Lower lobe of right lung (tissue), 2 donors: ENCODE measurements around the gene ARHGAP32. TPM values are rescaled to one million over a fixed set of nuclear protein-coding genes. Genes with fewer than 3 reads are reported as not detected.

Experiments
- ATAC-seq, 2 donors: fragments of 200-7000 bp; cut with Tn5 transposase; one replicate each; pipeline ENCODE4 v1.9.1; 2020 to 2022; ENCODE audit warnings: mild to moderate bottlenecking in 2 of 2, moderate library complexity in 2 of 2
- DNase-seq: peaks from one replicate; pipeline ENCODE4 v3.0.0-alpha.2; 2020
- H3K27ac ChIP-seq: fragments of 200-600 bp; one replicate; pipeline ENCODE4 v1.8.0; 2022
- H3K27me3 ChIP-seq: fragments of 200-600 bp; one replicate; pipeline ENCODE4 v1.8.0; 2022; ENCODE audit warnings: low read depth
- H3K36me3 ChIP-seq: fragments of 200-600 bp; one replicate; pipeline ENCODE4 v1.8.0; 2022; ENCODE audit warnings: mild to moderate bottlenecking
- H3K4me1 ChIP-seq: fragments of 200-600 bp; one replicate; pipeline ENCODE4 v1.8.0; 2022
- H3K4me3 ChIP-seq: fragments of 200-600 bp; one replicate; pipeline ENCODE4 v1.8.0; 2022; ENCODE audit warnings: mild to moderate bottlenecking
- H3K9me3 ChIP-seq: fragments of 200-600 bp; one replicate; pipeline ENCODE4 v1.8.0; 2022
- CTCF ChIP-seq: fragments of 200-600 bp; IDR thresholded peaks from one replicate; pipeline ENCODE4 v1.8.0; 2022; ENCODE audit warnings: antibody characterized with exemption, mild to moderate bottlenecking
- intact Hi-C: fragments of 100-400 bp; cut with DNase I; formaldehyde crosslinking; loops from one replicate; pipeline ENCODE4 v1.11.0; 2022
- total RNA-seq: library from RNA; stranded (reverse); fragmentation: NEBNext Ultra II Directional; extraction: Animal tissue kit (Norgen Biotek cat#: 25700); gene quantifications from one replicate; pipeline ENCODE4 v1.2.1, GENCODE V29; 2021
- donor health status: DM: no; HTN: yes; CAD: no; lungs with severe emphysema.

The ARHGAP32 gene
- total RNA-seq, 1 donor from 2014 or later, result 27.9 TPM

- no peaks in the 10 kb centered on the region for H3K36me3 ChIP-seq
- no peak for ATAC-seq
- no peaks in the 10 kb centered on the region for H3K4me1 ChIP-seq
- intact Hi-C loops, result no loop called here
- no peak for TF ChIP-seq CTCF
- no peak for DNase-seq
- H3K4me3 ChIP-seq, result no peak overlapping the region
- H3K27me3 ChIP-seq, result no peaks in the 10 kb centered on the region
- no peak overlapping the region for H3K27ac ChIP-seq
- H3K9me3 ChIP-seq, result no peaks in the 10 kb centered on the region
Measured at GRCh38 chr11:128926437-128927107, 265.6 kb downstream of the ARHGAP32 start.

- no peak for TF ChIP-seq CTCF
- Histone ChIP-seq H3K36me3 (no peaks in the 10 kb centered on the region), H3K4me1 (no peaks in the 10 kb centered on the region), H3K27me3 (no peaks in the 10 kb centered on the region), H3K27ac (no peak overlapping the region), H3K9me3 (no peaks in the 10 kb centered on the region), H3K4me3 (no peak overlapping the region)
- ATAC-seq (no peak), DNase-seq (no peak)
- intact Hi-C loops, result no loop called here
Measured at GRCh38 chr11:128926000-128926399, 266.1 kb downstream of the ARHGAP32 start.

GRCh38 chr11:128925250-128925600 is 266.9 kb downstream of the ARHGAP32 start:
- no peak for TF ChIP-seq CTCF
- ATAC-seq (no peak), DNase-seq (no peak)
- no peak overlapping the region for H3K27ac ChIP-seq
- H3K4me1 ChIP-seq, result no peaks in the 10 kb centered on the region
- intact Hi-C loops, result no loop called here
- no peaks in the 10 kb centered on the region for H3K9me3 ChIP-seq
- no peaks in the 10 kb centered on the region for H3K27me3 ChIP-seq
- H3K4me3 ChIP-seq, result no peak overlapping the region
- H3K36me3 ChIP-seq, result no peaks in the 10 kb centered on the region

- no peak for TF ChIP-seq CTCF
- Histone ChIP-seq H3K9me3 (no peaks in the 10 kb centered on the region), H3K4me3 (no peak overlapping the region), H3K27me3 (no peaks in the 10 kb centered on the region), H3K4me1 (no peaks in the 10 kb centered on the region), H3K27ac (no peak overlapping the region), H3K36me3 (no peaks in the 10 kb centered on the region)
- intact Hi-C loops, result no loop called here
- no peak for ATAC-seq
- no peak for DNase-seq
Measured at GRCh38 chr11:128924510-128925249, 267.4 kb downstream of the ARHGAP32 start.

- Histone ChIP-seq H3K27ac (no peak overlapping the region), H3K27me3 (no peaks in the 10 kb centered on the region), H3K36me3 (no peaks in the 10 kb centered on the region), H3K4me3 (no peak overlapping the region), H3K9me3 (no peaks in the 10 kb centered on the region), H3K4me1 (no peaks in the 10 kb centered on the region)
- intact Hi-C loops, result no loop called here
- DNase-seq (no peak), ATAC-seq (no peak)
- no peak for TF ChIP-seq CTCF
Measured at GRCh38 chr11:128924104-128924503, 268.0 kb downstream of the ARHGAP32 start.
